ENCODE results near the gene DDX3X. TPM values are rescaled to one million over a fixed set of nuclear protein-coding genes. Genes with fewer than 3 reads are reported as not detected.

DDX3X gene
- total and polyA plus RNA-seq, 2 of the 13 experiments (the other 11 are each of a cell fraction or from before 2014, with no cell fraction given) = 53.5 to 239 TPM

DNA sequence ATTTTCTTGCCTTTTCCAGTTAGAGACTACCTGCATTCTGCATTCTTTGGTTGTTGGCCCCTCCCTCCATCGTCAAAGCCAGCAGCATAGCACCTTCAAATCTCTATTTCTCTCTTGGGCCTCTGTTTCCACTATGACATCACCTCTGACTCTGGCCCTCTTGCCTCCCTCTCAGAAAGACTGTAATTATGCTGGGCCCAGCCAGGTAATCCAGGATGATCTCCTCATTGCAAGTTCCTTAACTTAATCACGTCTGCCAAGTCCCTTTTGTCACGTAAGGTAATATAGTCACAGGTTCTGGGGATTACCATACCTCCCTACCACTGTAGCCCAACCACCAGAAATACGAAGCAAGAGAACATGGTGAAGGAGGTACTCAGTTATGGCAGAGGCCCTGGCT lies 73.9 kb downstream of the DDX3X start (continued):
- no peak for TF ChIP-seq RFXAP (CRISPR knock-in tag; IDR thresholded peaks at IDR 0.05; ENCODE audit: borderline replicate concordance)
- TF ChIP-seq ZKSCAN1 (IDR thresholded peaks at IDR 0.05; ENCODE audit: low read length) = no peak
- TF ChIP-seq ZNF589 (CRISPR knock-in tag; conservative IDR thresholded peaks at IDR 0.05) = no peak
- no peak for TF ChIP-seq MEF2D (CRISPR knock-in tag; IDR thresholded peaks at IDR 0.05)
- TF ChIP-seq, protein P1, sequence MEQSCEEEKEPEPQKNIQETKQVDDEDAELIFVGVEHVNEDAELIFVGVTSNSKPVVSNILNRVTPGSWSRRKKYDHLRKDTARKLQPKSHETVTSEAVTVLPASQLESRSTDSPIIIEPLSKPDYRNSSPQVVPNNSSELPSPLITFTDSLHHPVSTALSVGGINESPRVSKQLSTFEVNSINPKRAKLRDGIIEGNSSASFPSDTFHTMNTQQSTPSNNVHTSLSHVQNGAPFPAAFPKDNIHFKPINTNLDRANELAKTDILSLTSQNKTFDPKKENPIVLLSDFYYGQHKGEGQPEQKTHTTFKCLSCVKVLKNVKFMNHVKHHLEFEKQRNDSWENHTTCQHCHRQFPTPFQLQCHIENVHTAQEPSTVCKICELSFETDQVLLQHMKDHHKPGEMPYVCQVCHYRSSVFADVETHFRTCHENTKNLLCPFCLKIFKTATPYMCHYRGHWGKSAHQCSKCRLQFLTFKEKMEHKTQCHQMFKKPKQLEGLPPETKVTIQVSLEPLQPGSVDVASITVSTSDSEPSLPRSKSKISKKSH (CRISPR knock-in tag; IDR thresholded peaks at IDR 0.05; ENCODE audit: borderline replicate concordance) = no peak
- no peak for TF ChIP-seq ZNF746 (CRISPR knock-in tag; IDR thresholded peaks at IDR 0.05)
- TF ChIP-seq REXO4 (CRISPR knock-in tag; IDR thresholded peaks at IDR 0.05; ENCODE audit: borderline replicate concordance) = no peak

DNA sequence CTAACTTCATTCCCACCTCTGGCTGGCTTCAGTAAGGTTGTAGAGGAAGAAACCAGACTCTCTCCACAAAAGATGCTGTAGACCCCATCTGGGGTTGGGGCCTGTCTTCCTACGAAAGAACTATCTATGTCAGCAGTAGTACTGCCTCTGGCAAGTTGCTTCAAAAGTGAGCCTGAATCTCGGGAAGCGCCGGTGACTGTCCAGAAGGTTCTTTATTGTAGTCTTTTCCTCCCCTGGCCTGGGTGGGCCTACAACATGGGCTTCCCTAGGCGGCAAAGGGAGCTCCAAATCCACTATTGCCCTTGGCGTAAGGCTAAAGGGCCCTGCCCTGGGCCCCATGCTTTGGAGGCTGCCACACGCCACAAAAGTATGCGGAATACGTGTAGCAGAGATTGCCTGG lies 74.6 kb downstream of the DDX3X start:
- H3K9me3 ChIP-seq (ENCODE audit: low read length) = no peaks in the 10 kb centered on the region
- no peak overlapping the region for H3K4me2 ChIP-seq (ENCODE audit: low read depth, low read length)
- no peaks in the 10 kb centered on the region for H4K20me1 ChIP-seq (ENCODE audit: insufficient read depth, low read length)
- in situ Hi-C loops (cut with HindIII; ENCODE audit: extremely low pct_ligation_motif_present, low pct_unique_long_range_greater_than_20kb) (no loop called here), intact Hi-C loops (cut with micrococcal nuclease; ENCODE audit: unreplicated experiment) (no loop called here)
- peaks cover 11% of the 10 kb centered on the region for H3K4me1 ChIP-seq (ENCODE audit: insufficient read depth, low read length)
- H3K4me3 ChIP-seq (replicated peaks in 1 of 3; ENCODE audit: insufficient read depth in 1 of 3, low read depth in 2 of 3, low read length in 3 of 3) = no peak overlapping the region
- H3K9ac ChIP-seq (ENCODE audit: insufficient read depth, low read depth, low read length) = no peak overlapping the region
- H3K27ac ChIP-seq (ENCODE audit: extremely low read length, insufficient read depth, low read length) = no peak overlapping the region
- 84% methylated on average over 3 of the region's 9 CpGs for WGBS (ENCODE audit: low lambda C conversion rate)
- no peaks in the 10 kb centered on the region for H3K36me3 ChIP-seq (replicated peaks in 1 of 2; ENCODE audit: control insufficient read depth in 1 of 2, insufficient read depth in 2 of 2, low read length in 2 of 2)
- CTCF ChIA-PET (ENCODE audit: low intra/inter-chr PET ratio, low total read pairs) = no interaction called here
- H3K27me3 ChIP-seq (ENCODE audit: control insufficient read depth in 1 of 2, insufficient read depth in 2 of 2, low read length in 2 of 2) = no peaks in the 10 kb centered on the region
- ATAC-seq (no peak), DNase-seq (ENCODE audit: low spot score) (no peak), FAIRE-seq (no peak)
- POLR2A ChIA-PET = no interaction called here
- no peaks in the 10 kb centered on the region for H3K79me2 ChIP-seq (ENCODE audit: insufficient read depth, low read length)
- BruUV-seq (replicated peaks) = no TSS peak
- no peak overlapping the region for H2AFZ ChIP-seq (ENCODE audit: low read length)
- no peak for TF ChIP-seq ZMYM4 (CRISPR knock-in tag; IDR thresholded peaks at IDR 0.05)
- TF ChIP-seq ZNF772 (CRISPR knock-in tag; IDR thresholded peaks at IDR 0.05) = no peak
- no peak for TF ChIP-seq FIP1L1 (IDR thresholded peaks at IDR 0.05; ENCODE audit: borderline replicate concordance, insufficient read depth, low read depth, low read length)
- TF ChIP-seq, protein P2, sequence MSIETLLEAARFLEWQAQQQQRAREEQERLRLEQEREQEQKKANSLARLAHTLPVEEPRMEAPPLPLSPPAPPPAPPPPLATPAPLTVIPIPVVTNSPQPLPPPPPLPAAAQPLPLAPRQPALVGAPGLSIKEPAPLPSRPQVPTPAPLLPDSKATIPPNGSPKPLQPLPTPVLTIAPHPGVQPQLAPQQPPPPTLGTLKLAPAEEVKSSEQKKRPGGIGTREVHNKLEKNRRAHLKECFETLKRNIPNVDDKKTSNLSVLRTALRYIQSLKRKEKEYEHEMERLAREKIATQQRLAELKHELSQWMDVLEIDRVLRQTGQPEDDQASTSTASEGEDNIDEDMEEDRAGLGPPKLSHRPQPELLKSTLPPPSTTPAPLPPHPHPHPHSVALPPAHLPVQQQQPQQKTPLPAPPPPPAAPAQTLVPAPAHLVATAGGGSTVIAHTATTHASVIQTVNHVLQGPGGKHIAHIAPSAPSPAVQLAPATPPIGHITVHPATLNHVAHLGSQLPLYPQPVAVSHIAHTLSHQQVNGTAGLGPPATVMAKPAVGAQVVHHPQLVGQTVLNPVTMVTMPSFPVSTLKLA (IDR thresholded peaks at IDR 0.05) = no peak
- TF ChIP-seq, protein P3, sequence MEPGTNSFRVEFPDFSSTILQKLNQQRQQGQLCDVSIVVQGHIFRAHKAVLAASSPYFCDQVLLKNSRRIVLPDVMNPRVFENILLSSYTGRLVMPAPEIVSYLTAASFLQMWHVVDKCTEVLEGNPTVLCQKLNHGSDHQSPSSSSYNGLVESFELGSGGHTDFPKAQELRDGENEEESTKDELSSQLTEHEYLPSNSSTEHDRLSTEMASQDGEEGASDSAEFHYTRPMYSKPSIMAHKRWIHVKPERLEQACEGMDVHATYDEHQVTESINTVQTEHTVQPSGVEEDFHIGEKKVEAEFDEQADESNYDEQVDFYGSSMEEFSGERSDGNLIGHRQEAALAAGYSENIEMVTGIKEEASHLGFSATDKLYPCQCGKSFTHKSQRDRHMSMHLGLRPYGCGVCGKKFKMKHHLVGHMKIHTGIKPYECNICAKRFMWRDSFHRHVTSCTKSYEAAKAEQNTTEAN (CRISPR knock-in tag; conservative IDR thresholded peaks at IDR 0.05) = no peak
- TF ChIP-seq, protein P4, sequence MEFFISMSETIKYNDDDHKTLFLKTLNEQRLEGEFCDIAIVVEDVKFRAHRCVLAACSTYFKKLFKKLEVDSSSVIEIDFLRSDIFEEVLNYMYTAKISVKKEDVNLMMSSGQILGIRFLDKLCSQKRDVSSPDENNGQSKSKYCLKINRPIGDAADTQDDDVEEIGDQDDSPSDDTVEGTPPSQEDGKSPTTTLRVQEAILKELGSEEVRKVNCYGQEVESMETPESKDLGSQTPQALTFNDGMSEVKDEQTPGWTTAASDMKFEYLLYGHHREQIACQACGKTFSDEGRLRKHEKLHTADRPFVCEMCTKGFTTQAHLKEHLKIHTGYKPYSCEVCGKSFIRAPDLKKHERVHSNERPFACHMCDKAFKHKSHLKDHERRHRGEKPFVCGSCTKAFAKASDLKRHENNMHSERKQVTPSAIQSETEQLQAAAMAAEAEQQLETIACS (CRISPR knock-in tag; IDR thresholded peaks at IDR 0.05) = no peak
- no peak for TF ChIP-seq ZNF619 (CRISPR knock-in tag; IDR thresholded peaks at IDR 0.05)
- TF ChIP-seq NFIC (IDR thresholded peaks at IDR 0.05; ENCODE audit: low read length) = no peak
- TF ChIP-seq MYNN (CRISPR knock-in tag; IDR thresholded peaks at IDR 0.05; ENCODE audit: low read depth) = no peak
- TF ChIP-seq ZBTB7B (CRISPR knock-in tag; IDR thresholded peaks at IDR 0.05) = no peak
- TF ChIP-seq, protein P5, sequence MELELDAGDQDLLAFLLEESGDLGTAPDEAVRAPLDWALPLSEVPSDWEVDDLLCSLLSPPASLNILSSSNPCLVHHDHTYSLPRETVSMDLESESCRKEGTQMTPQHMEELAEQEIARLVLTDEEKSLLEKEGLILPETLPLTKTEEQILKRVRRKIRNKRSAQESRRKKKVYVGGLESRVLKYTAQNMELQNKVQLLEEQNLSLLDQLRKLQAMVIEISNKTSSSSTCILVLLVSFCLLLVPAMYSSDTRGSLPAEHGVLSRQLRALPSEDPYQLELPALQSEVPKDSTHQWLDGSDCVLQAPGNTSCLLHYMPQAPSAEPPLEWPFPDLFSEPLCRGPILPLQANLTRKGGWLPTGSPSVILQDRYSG (CRISPR knock-in tag; IDR thresholded peaks at IDR 0.05) = no peak
- TF ChIP-seq KMT2A (CRISPR knock-in tag; IDR thresholded peaks at IDR 0.05) = no peak

All from HepG2 (cell line).